ENCODE results near the gene CNTN4.

Gene CNTN4

GRCh38 chr3:2423143-2423542 lies 324.5 kb downstream of the CNTN4 start:
- no peak for DNase-seq

DNA sequence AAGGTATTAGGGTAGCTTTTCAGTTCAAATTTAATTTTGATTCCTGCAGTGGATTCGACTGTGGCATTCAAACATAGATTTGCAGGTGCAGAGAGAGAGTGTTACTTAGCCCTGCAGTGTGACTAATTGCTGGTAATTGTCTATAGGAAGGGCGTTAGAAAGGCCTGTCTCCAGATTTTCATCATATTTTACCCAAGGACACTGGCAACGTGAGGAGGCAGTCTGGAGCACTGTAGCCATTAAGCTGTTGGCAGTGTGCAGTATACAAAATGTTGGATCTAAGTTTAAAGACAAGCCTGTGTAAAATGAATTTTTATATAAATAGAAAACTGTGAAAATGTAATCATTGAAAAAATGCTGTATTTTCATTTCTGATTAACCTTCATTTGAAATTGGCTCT lies 342.9 kb downstream of the CNTN4 start:
- no peak for DNase-seq

GRCh38 chr3:2446146-2446545 lies 347.5 kb downstream of the CNTN4 start:
- DNase-seq, result no peak

DNA sequence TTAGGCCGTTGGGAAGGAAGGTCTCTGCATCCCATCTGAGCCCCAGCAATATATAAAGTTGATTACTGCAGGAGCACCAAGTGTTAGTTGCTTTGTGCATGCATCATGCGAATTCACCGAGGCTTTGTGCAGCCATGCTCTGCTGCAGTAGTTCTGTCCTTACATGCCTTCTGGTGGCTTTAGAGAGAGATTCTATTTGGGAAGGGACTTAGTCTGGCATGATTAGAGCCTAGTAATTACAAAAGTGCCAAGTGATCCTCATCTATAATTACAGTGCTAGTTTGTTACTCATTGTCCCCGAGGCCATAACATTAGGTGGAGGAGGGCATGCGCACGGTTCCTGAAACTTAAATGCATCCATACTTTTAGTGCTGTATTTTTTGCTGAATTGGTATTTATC lies 353.6 kb downstream of the CNTN4 start:
- DNase-seq, result no peak

DNA sequence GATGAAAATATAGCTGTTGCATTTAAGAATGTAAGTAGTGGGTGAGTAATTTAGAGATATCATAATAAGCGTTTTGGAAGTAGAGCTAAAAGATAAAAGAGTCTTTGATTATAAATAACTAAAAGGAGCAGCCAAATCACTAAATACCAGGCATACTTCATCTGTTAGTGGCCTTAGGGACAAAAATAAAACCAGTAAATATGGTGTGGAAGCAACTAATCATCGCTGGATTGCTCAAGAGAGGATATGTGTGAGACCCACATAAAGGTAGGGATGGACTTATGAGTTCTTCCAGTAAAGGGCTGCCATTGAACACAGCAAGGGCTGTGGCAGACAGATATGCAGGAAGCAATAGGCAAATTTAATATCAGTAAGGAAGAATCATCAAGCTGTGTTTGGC lies 356.2 kb downstream of the CNTN4 start:
- no peak for DNase-seq

GRCh38 chr3:2456788-2457187 lies 358.1 kb downstream of the CNTN4 start:
- DNase-seq, result no peak

DNA sequence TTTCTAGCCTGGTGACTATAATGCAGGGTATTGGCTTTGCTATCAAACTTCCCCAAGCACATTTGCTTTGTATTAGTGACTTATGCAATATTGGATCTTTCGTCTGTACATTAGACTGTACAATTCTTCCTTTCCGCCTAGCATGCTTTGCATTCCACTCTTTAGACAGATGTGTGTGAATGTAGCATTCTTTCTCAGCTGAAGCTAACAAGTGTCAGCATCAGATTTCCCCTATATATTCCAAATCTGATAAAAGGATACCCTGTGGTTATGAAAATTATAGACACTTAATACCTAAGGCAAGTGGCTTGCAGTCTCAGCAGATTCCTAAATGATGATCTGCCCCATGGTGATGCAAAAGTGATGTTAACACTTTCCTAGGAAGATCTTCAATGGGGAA lies 360.1 kb downstream of the CNTN4 start:
- no peak for DNase-seq

DNA sequence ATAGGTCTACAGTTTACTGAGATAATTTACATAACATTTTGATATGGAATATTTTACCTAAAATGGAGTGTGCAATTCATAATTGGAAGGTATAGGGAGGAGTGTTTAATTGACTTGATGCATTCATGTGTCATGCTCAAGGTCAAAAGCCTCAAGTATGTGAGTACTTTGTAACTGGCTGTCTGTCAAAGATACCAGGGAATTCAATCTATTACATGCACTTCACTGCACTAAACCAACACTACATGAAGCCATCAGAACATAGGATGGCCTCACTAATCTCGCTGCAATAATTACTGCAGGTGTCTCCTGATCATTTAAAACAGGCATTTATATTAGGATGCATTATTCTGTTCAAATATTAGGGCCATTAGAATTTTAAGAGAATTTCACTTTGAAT lies 367.2 kb downstream of the CNTN4 start:
- no peak for DNase-seq

GRCh38 chr3:2468816-2469215 lies 370.1 kb downstream of the CNTN4 start:
- no peak for DNase-seq

DNA sequence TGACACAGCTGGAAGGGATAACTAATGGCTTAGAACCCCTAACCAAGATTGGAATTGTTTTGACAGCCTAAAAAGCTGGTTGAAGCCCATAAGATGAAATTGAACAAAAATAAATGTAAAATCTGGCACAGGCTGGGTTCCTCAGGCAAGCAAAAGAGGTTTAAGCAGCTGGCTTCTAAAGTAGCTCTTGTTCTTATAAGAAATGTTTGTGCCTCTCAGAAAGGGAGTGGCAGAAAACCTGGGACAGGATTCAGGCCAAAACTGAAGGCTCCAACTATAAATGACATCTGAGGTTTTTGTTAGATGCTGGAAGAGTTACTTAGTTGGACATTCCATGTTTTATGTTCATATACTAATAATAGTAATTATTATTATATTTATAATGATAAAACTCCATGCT lies 378.3 kb downstream of the CNTN4 start:
- no peak for DNase-seq

DNA sequence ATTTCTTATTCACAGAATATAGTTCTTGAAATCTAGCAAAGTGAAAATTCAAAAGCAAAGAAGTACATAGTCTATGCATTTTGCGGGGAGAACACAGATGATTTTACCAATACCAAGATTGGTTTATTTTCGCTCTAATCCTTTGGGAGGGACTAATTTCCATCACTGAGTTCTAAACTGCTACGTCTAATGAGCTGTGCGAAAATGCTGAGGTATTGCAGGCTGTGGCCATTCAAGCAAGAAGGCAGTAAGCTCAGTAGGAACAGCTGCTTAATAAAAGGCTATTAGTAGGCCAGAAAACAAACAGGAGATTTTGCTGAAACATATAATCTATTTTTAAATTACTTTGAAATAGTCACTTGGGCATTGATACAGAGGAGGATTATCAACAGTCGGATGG lies 379.0 kb downstream of the CNTN4 start:
- DNase-seq, result no peak

DNA sequence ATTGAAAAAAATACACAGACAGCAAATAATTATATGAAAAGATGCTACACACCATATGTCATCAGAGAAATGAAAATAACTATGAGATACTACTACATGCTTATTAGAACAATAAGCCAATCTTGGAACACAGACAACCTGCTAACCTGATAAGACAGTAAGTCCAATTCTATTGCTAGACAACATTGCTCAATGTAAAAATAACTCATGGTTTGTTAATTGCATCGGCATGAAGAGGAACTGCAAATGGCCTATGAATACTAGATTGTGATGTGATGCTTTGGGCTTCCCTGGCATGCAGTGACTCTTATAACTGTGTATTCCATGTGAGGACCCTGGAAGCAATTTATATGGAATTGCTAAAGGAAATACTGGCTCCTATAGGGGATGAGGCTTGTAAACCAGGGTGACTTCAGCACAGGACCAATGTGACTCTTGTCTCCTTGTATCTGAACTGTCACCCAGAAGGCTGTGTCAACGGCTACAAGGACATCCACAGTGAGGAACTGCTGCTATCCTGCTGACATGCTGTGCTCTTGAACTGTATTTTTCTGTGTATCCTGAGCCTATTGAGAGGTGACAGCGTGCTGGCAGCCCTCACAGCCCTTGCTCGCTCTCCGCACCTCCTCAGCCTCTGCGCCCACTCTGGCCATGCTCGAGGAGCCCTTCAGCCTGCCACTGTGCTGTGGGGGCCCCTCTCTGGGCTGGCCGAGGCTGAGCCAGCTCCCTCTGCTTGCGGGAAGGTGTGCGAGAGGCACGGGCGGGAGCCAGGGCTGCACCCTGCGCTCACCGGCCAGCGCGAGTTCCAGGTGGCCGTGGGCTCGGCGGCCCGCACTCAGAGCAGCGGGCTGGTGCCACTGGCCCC lies 385.7 kb downstream of the CNTN4 start:
- no peak for DNase-seq

- DNase-seq, result no peak
These were observed 386.3 kb downstream of the CNTN4 start for GRCh38 chr3:2485027-2485375.

- DNase-seq, result no peak
These were observed 397.1 kb downstream of the CNTN4 start for GRCh38 chr3:2495746-2496145.

- DNase-seq, result no peak
These were observed 406.2 kb downstream of the CNTN4 start for GRCh38 chr3:2504912-2505311.

DNA sequence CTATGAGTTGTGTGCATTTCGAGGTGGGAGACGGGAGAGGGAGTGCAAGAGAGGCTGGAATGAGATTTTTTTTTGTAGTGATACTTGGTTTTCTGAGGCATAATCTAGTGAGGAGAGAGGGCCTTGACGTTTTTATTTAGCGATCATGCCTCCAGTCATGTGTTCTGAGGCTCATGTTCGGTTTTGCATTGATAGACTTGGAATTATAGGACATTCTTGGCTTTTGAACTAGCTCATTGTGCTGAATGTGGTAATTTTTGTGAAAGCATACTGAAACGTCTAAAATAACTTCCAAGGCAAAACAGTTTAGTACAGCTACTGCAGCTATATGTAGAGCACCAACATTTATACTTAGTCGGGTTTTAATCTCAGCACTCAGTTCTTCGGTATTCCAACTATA lies 408.1 kb downstream of the CNTN4 start:
- DNase-seq, result no peak

DNA sequence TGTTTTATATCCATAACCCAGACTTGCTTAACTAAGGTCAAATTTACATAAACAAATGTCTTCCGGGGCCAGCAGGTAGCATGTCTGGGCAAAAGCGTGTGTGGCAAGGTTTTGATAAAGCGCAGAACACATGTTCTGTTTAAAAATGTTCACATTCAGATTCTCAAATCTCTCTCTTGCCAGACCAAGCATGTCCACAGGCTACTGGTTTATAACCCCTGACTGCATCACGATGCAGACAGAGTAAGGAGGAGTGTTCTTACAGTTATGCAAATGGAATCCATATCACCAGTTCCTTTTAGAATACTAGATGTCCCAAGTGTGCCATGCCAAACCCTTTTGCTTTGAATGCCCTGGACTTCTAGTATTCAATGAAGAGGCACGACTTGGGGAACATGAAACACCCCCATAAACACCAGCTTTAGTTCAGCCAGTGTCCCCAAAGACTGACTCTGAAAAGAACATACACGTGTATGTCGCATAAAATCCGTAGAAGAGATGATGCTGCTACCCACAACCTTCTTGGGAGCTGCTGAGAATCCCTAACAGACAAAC lies 412.0 kb downstream of the CNTN4 start:
- no peak for DNase-seq

GRCh38 chr3:2511356-2511755 lies 412.7 kb downstream of the CNTN4 start:
- no peak for DNase-seq

- DNase-seq, result no peak
These were observed 414.2 kb downstream of the CNTN4 start for GRCh38 chr3:2512881-2513280.

DNA sequence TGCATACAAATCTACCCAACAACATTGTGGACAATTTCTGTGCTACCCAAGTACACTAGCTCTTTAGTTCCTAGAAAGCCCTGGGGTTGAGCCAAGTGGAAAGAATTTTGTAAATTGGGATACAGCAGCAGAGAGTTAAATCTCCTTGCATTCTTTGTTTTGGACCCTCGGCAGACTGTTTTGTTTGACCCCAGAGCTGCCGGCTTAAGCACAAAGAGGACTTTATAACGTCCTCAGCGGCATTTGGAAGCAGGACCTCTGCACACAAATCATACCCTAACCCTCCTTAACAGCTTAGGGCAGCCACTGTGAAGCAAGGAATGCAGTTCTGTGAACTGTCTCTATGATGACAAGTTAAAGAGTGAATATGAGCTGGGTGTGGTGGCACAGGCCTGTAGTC lies 415.3 kb downstream of the CNTN4 start:
- no peak for DNase-seq

GRCh38 chr3:2516762-2517441 lies 418.2 kb downstream of the CNTN4 start:
- DNase-seq, result no peak

DNA sequence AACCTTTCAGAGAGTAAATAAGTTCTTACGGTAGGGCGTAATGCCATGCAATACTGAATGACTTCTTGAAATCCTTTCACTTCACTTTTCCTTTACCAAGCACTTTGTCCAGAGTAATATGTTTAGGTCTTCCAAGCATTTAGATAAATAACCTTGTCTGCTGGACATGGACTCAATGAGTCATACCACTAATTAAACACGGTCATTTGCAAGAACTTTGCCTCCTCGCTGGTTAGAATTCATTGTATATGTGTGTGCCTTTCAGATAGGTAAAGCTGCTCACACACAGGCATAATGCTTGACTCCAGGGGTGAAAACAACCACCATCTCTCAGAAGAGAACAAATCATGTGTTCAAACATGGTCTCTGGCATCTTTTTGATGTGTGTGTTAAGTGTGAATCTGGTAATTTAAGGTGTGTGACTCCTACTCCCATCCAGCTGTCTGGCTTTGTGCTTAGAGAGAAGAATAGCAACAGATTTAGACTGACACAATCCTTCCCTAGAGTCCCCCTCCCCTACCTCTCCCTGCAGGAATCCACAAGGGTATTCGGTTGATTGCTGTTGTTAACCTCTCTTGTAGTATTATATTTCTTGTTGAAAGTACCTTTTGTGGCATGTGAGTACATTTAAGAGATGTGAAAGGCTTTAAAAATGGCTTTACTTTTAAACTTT lies 419.0 kb downstream of the CNTN4 start:
- DNase-seq, result no peak

GRCh38 chr3:2523281-2523836 lies 424.7 kb downstream of the CNTN4 start:
- DNase-seq, result no peak
